GM19455 (cell line): ENCODE results near the gene CCNG2.

Experiments
- ATAC-seq: cut with Tn5 transposase; IDR thresholded peaks from one replicate; pipeline ENCODE4 v1.9.1; 2021; ENCODE audit not compliant: unreplicated experiment

Gene CCNG2

GRCh38 chr4:77201343-77201742 is 44.3 kb downstream of the CCNG2 start:
- ATAC-seq = no peak

GRCh38 chr4:77201857-77202256 is 44.9 kb downstream of the CCNG2 start:
- no peak for ATAC-seq

GRCh38 chr4:77202491-77202890 is 45.5 kb downstream of the CCNG2 start:
- no peak for ATAC-seq

GRCh38 chr4:77203380-77204197 is 46.6 kb downstream of the CCNG2 start:
- peak; percentile 73 for ATAC-seq

GRCh38 chr4:77204621-77205020 is 47.6 kb downstream of the CCNG2 start:
- ATAC-seq = no peak

GRCh38 chr4:77209012-77209411 is 52.0 kb downstream of the CCNG2 start:
- ATAC-seq = no peak

GRCh38 chr4:77209936-77210335 is 52.9 kb downstream of the CCNG2 start:
- no peak for ATAC-seq

- no peak for ATAC-seq
Measured at GRCh38 chr4:77215107-77215506, 58.1 kb downstream of the CCNG2 start.

- ATAC-seq = no peak
Measured at GRCh38 chr4:77217526-77217925, 60.5 kb downstream of the CCNG2 start.

- ATAC-seq = no peak
Measured at GRCh38 chr4:77219266-77219665, 62.3 kb downstream of the CCNG2 start.
